CD8-positive, alpha-beta memory T cell (primary cell): Measurements from ENCODE around the gene PTPN3. TPM values are rescaled to one million over a fixed set of nuclear protein-coding genes. Genes with fewer than 3 reads are reported as not detected.
"Not testable (repeated sequence)": the region's sequence is repeated elsewhere in the genome, so short reads cannot be mapped to it uniquely, and the experiment has no call there.

Experiments used
- CTCF ChIA-PET: fragments of 350-600 bp; sonication (Branson Sonifier 250); formaldehyde crosslinking; loops from one replicate; lab custom pipeline; 2021; ENCODE audit warnings: antibody characterized with exemption; lab: Charles Lee
- POLR2A ChIA-PET: fragments of 350-600 bp; sonication (Branson Sonifier 250); formaldehyde crosslinking; loops from one replicate; lab custom pipeline; 2021; ENCODE audit warnings: antibody characterized with exemption; lab: Charles Lee
- DNase-seq, 5 donors: peaks; one replicate each; pipeline versions ENCODE4 v3.0.0 to v3.0.0-alpha.2; 2020 to 2022; ENCODE audit warnings: mixed read lengths in 1 of 5
- H3K27ac ChIP-seq: one replicate; pipeline ENCODE4 v1.7.0; 2013; ENCODE audit warnings: low read depth, mild to moderate bottlenecking, low read length, moderate library complexity
- H3K27me3 ChIP-seq: 2 replicates; pipeline ENCODE4 v1.7.0; 2013; ENCODE audit warnings: low read length, mild to moderate bottlenecking; ENCODE audit not compliant: insufficient read depth, poor library complexity, severe bottlenecking
- H3K36me3 ChIP-seq: 2 replicates; pipeline ENCODE4 v1.7.0; 2013; ENCODE audit warnings: mild to moderate bottlenecking, low read length, moderate library complexity; ENCODE audit not compliant: insufficient read depth
- H3K4me1 ChIP-seq: 2 replicates; pipeline ENCODE4 v1.7.0; 2013; ENCODE audit warnings: mild to moderate bottlenecking, low read length, moderate library complexity; ENCODE audit not compliant: insufficient read depth
- H3K4me3 ChIP-seq: 2 replicates; pipeline ENCODE4 v1.7.0; 2013; ENCODE audit warnings: mild to moderate bottlenecking, low read length
- H3K9me3 ChIP-seq: 2 replicates; pipeline ENCODE4 v1.7.0; 2013; ENCODE audit warnings: mild to moderate bottlenecking, low read length
- H3K27ac Mint-ChIP-seq, 8 donors: one replicate each; pipeline ENCODE4 v1.8.0; 2020 to 2021; ENCODE audit warnings: mixed read lengths in 8 of 8, mild to moderate bottlenecking in 6 of 8, inconsistent platforms in 3 of 8, moderate library complexity in 3 of 8
- H3K27me3 Mint-ChIP-seq, 2 donors: one replicate each; pipeline ENCODE4 v1.8.0; 2020 to 2021; ENCODE audit warnings: mixed read lengths in 2 of 2, mild to moderate bottlenecking in 1 of 2, moderate library complexity in 1 of 2
- H3K36me3 Mint-ChIP-seq, 3 donors: one replicate each; pipeline ENCODE4 v1.8.0; 2020 to 2021; ENCODE audit warnings: mixed read lengths in 3 of 3, inconsistent platforms in 1 of 3, mild to moderate bottlenecking in 1 of 3
- H3K4me1 Mint-ChIP-seq, 3 donors: one replicate each; pipeline ENCODE4 v1.8.0; 2020 to 2021; ENCODE audit warnings: mixed read lengths in 3 of 3, inconsistent platforms in 1 of 3, mild to moderate bottlenecking in 1 of 3
- H3K4me3 Mint-ChIP-seq, 7 donors: one replicate each; pipeline ENCODE4 v1.8.0; 2020 to 2021; ENCODE audit warnings: mixed read lengths in 7 of 7, mild to moderate bottlenecking in 6 of 7, moderate library complexity in 4 of 7, inconsistent platforms in 2 of 7
- H3K9me3 Mint-ChIP-seq, 5 donors: one replicate each; pipeline ENCODE4 v1.8.0; 2020 to 2022; ENCODE audit warnings: mixed read lengths in 5 of 5, mild to moderate bottlenecking in 3 of 5, moderate library complexity in 2 of 5, inconsistent platforms in 1 of 5
- polyA plus RNA-seq: library from polyadenylated mRNA; unstranded; fragments of 300-500 nt; fragmentation: Illumina TruSeq; gene quantifications from one replicate; pipeline ENCODE4 v1.2.3, GENCODE V29; 2021
- total RNA-seq, 2 experiments: library from RNA; stranded (reverse); gene quantifications; one replicate each; pipeline ENCODE4 v1.2.3, GENCODE V29; 2021

PTPN3 gene
- total and polyA plus RNA-seq, 3 experiments from 2014 or later, result 0.29 to 0.48 TPM; not detected in 1

- Mint-ChIP-seq H3K4me1 (no peaks in the 10 kb centered on the region), H3K27ac (no peak overlapping the region), H3K27me3 (peaks cover 0 to 4% of the 10 kb centered on the region in 2 donors), H3K36me3 (no peaks in the 10 kb centered on the region), H3K9me3 (peaks cover 0 to 2% (median 0%) of the 10 kb centered on the region in 5 donors), H3K4me3 (no peak overlapping the region)
- H3K4me3 ChIP-seq, result no peak overlapping the region
- ChIA-PET CTCF (no interaction called here), POLR2A (no interaction called here)
- H3K4me1 ChIP-seq, result no peaks in the 10 kb centered on the region
- no peak for DNase-seq
- H3K9me3 ChIP-seq, result no peaks in the 10 kb centered on the region
- H3K36me3 ChIP-seq, result no peaks in the 10 kb centered on the region
- H3K27me3 ChIP-seq, result no peaks in the 10 kb centered on the region
- no peak overlapping the region for H3K27ac ChIP-seq
Measured at GRCh38 chr9:109534151-109534550, 36.0 kb upstream of the PTPN3 start.

- POLR2A ChIA-PET, H3K27me3 ChIP-seq, H3K4me1 Mint-ChIP-seq, DNase-seq, H3K4me3 Mint-ChIP-seq, H3K9me3 ChIP-seq, H3K27me3 Mint-ChIP-seq, H3K27ac Mint-ChIP-seq, H3K4me1 ChIP-seq, H3K4me3 ChIP-seq, H3K36me3 ChIP-seq, H3K9me3 Mint-ChIP-seq, H3K36me3 Mint-ChIP-seq, H3K27ac ChIP-seq: not testable (repeated sequence)
- CTCF ChIA-PET, result interaction anchor here (0.7 kb wide), 1 partner anchor 16 kb away, joined by 3 read pairs; no protein-coding TSS in a partner anchor
Measured at GRCh38 chr9:109532652-109533051, 34.5 kb upstream of the PTPN3 start.

GRCh38 chr9:109522106-109522505 is 24.0 kb upstream of the PTPN3 start:
- peaks cover 0 to 3% (median 0%) of the 10 kb centered on the region in 5 donors for H3K9me3 Mint-ChIP-seq
- POLR2A ChIA-PET, result no interaction called here
- Histone ChIP-seq H3K27ac (no peak overlapping the region), H3K9me3 (no peaks in the 10 kb centered on the region), H3K4me3 (no peak overlapping the region), H3K27me3 (no peaks in the 10 kb centered on the region), H3K36me3 (no peaks in the 10 kb centered on the region), H3K4me1 (no peaks in the 10 kb centered on the region)
- H3K27ac Mint-ChIP-seq, result no peak overlapping the region
- no peaks in the 10 kb centered on the region for H3K4me1 Mint-ChIP-seq
- peaks cover 0 to 5% of the 10 kb centered on the region in 2 donors for H3K27me3 Mint-ChIP-seq
- no peaks in the 10 kb centered on the region for H3K36me3 Mint-ChIP-seq
- no peak for DNase-seq
- H3K4me3 Mint-ChIP-seq, result no peak overlapping the region
- CTCF ChIA-PET, result no interaction called here

GRCh38 chr9:109520475-109521132 is 22.5 kb upstream of the PTPN3 start:
- Mint-ChIP-seq H3K9me3 (peaks cover 0 to 5% (median 0%) of the 10 kb centered on the region in 5 donors), H3K4me3 (no peak overlapping the region), H3K36me3 (no peaks in the 10 kb centered on the region), H3K27me3 (peaks cover 3 to 5% of the 10 kb centered on the region in 2 donors), H3K4me1 (no peaks in the 10 kb centered on the region), H3K27ac (no peak overlapping the region)
- DNase-seq, result no peak
- POLR2A ChIA-PET, result no interaction called here
- Histone ChIP-seq H3K4me1 (no peaks in the 10 kb centered on the region), H3K9me3 (no peaks in the 10 kb centered on the region), H3K27me3 (no peaks in the 10 kb centered on the region), H3K36me3 (no peaks in the 10 kb centered on the region), H3K4me3 (no peak overlapping the region), H3K27ac (no peak overlapping the region)
- CTCF ChIA-PET, result no interaction called here

- Histone ChIP-seq H3K9me3 (no peaks in the 10 kb centered on the region), H3K4me1 (no peaks in the 10 kb centered on the region), H3K4me3 (no peak overlapping the region), H3K27me3 (no peaks in the 10 kb centered on the region), H3K36me3 (no peaks in the 10 kb centered on the region), H3K27ac (no peak overlapping the region)
- Mint-ChIP-seq H3K9me3 (peaks cover 0 to 5% (median 0%) of the 10 kb centered on the region in 5 donors), H3K4me1 (no peaks in the 10 kb centered on the region), H3K36me3 (no peaks in the 10 kb centered on the region), H3K27ac (no peak overlapping the region), H3K4me3 (no peak overlapping the region), H3K27me3 (peaks cover 3 to 5% of the 10 kb centered on the region in 2 donors)
- DNase-seq, result no peak
- ChIA-PET CTCF (no interaction called here), POLR2A (no interaction called here)
Measured at GRCh38 chr9:109519366-109519765, 21.3 kb upstream of the PTPN3 start.

- Mint-ChIP-seq H3K27me3 (peaks cover 3 to 5% of the 10 kb centered on the region in 2 donors), H3K4me1 (no peaks in the 10 kb centered on the region), H3K4me3 (no peak overlapping the region), H3K27ac (no peak overlapping the region), H3K9me3 (peaks cover 0 to 5% (median 0%) of the 10 kb centered on the region in 5 donors), H3K36me3 (no peaks in the 10 kb centered on the region)
- no peak overlapping the region for H3K27ac ChIP-seq
- no peaks in the 10 kb centered on the region for H3K9me3 ChIP-seq
- POLR2A ChIA-PET, result no interaction called here
- H3K4me3 ChIP-seq, result no peak overlapping the region
- no peaks in the 10 kb centered on the region for H3K27me3 ChIP-seq
- no peaks in the 10 kb centered on the region for H3K4me1 ChIP-seq
- H3K36me3 ChIP-seq, result no peaks in the 10 kb centered on the region
- CTCF ChIA-PET, result no interaction called here
- no peak for DNase-seq
Measured at GRCh38 chr9:109518621-109519335, 20.7 kb upstream of the PTPN3 start.

- no peaks in the 10 kb centered on the region for H3K27me3 ChIP-seq
- no peaks in the 10 kb centered on the region for H3K4me1 ChIP-seq
- peaks cover 0 to 5% (median 0%) of the 10 kb centered on the region in 5 donors for H3K9me3 Mint-ChIP-seq
- H3K36me3 Mint-ChIP-seq, result no peaks in the 10 kb centered on the region
- CTCF ChIA-PET, result no interaction called here
- no peaks in the 10 kb centered on the region for H3K36me3 ChIP-seq
- H3K4me3 ChIP-seq, result no peak overlapping the region
- H3K27ac ChIP-seq, result no peak overlapping the region
- no peaks in the 10 kb centered on the region for H3K4me1 Mint-ChIP-seq
- H3K9me3 ChIP-seq, result no peaks in the 10 kb centered on the region
- H3K4me3 Mint-ChIP-seq, result no peak overlapping the region
- DNase-seq, result no peak
- H3K27me3 Mint-ChIP-seq, result peaks cover 3 to 5% of the 10 kb centered on the region in 2 donors
- no peak overlapping the region for H3K27ac Mint-ChIP-seq
- POLR2A ChIA-PET, result no interaction called here
Measured at GRCh38 chr9:109517901-109518377, 19.8 kb upstream of the PTPN3 start.

- H3K36me3 ChIP-seq, result no peaks in the 10 kb centered on the region
- no peaks in the 10 kb centered on the region for H3K4me1 ChIP-seq
- ChIA-PET POLR2A (no interaction called here), CTCF (interaction anchor here (1.1 kb wide), 1 partner anchor 12 kb away, joined by 3 read pairs; no protein-coding TSS in a partner anchor)
- no peaks in the 10 kb centered on the region for H3K27me3 ChIP-seq
- Mint-ChIP-seq H3K27me3 (peaks cover 6 to 10% of the 10 kb centered on the region in 2 donors), H3K9me3 (peaks cover 0 to 3% (median 0%) of the 10 kb centered on the region in 5 donors), H3K4me1 (no peaks in the 10 kb centered on the region), H3K4me3 (no peak overlapping the region), H3K27ac (no peak overlapping the region), H3K36me3 (no peaks in the 10 kb centered on the region)
- DNase-seq, result no peak
- H3K9me3 ChIP-seq, result no peaks in the 10 kb centered on the region
- no peak overlapping the region for H3K4me3 ChIP-seq
- no peak overlapping the region for H3K27ac ChIP-seq
Measured at GRCh38 chr9:109513871-109514270, 15.8 kb upstream of the PTPN3 start.
